Measurements from ENCODE around the gene NATD1.

NATD1 gene

DNA sequence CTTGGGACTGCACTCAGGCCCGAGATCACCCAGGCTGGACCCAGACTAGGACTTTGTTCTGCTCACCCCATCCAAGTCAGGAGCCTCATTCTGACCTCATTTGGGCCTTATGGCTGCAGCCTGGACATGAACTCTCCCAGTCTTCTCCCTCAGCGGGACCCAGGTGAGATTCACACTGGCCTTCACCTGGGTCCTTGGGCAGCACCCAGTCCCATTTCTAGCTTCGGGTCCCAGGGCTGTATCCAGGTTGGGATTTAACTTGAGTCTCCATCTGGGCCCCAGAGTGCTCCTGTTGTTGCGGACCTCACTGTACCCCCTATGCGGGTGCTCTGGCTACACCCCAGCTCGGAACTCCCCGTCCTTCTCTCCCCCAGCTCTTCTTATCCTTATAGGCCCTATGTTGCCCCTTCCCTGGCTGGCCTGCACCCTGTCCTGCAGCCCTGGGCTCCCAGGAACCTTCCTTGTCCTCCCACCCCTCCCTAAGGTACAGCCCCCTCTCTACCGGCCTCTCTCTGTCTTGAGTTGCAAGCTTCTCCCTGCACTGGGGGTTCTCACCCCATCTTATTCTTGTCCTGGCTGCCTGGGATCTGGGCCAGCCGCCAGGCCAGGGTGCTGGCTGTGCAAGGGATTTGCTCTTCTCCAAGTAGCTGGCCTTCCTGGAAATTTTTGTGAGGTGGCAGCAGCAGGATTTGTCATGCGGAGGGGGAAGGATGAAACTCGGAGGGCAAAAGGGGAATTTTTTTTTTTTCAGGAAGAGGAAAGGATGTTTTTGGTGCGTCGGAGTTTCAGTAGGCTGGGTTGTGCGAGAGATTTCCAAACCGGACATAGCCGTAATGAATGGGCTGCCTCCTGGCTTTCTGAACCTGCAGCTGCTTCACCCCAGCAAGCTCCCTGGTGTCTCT, 32.2 kb upstream of the NATD1 start:
- TF ChIP-seq, protein P1, sequence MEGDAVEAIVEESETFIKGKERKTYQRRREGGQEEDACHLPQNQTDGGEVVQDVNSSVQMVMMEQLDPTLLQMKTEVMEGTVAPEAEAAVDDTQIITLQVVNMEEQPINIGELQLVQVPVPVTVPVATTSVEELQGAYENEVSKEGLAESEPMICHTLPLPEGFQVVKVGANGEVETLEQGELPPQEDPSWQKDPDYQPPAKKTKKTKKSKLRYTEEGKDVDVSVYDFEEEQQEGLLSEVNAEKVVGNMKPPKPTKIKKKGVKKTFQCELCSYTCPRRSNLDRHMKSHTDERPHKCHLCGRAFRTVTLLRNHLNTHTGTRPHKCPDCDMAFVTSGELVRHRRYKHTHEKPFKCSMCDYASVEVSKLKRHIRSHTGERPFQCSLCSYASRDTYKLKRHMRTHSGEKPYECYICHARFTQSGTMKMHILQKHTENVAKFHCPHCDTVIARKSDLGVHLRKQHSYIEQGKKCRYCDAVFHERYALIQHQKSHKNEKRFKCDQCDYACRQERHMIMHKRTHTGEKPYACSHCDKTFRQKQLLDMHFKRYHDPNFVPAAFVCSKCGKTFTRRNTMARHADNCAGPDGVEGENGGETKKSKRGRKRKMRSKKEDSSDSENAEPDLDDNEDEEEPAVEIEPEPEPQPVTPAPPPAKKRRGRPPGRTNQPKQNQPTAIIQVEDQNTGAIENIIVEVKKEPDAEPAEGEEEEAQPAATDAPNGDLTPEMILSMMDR (IDR thresholded peaks at IDR 0.05; ENCODE audit: borderline replicate concordance, control extremely low read depth, extremely low read depth, insufficient read depth, missing control alignments): no peak
- in situ Hi-C loops (cut with MboI; ENCODE audit: low sequenced_read_pairs, unreplicated experiment): loop anchor here (25.0 kb wide), 2 partner anchors 152 to 227 kb away; no protein-coding TSS in a partner anchor
- peak; percentile 32 for DNase-seq (ENCODE audit: low spot score)

DNA sequence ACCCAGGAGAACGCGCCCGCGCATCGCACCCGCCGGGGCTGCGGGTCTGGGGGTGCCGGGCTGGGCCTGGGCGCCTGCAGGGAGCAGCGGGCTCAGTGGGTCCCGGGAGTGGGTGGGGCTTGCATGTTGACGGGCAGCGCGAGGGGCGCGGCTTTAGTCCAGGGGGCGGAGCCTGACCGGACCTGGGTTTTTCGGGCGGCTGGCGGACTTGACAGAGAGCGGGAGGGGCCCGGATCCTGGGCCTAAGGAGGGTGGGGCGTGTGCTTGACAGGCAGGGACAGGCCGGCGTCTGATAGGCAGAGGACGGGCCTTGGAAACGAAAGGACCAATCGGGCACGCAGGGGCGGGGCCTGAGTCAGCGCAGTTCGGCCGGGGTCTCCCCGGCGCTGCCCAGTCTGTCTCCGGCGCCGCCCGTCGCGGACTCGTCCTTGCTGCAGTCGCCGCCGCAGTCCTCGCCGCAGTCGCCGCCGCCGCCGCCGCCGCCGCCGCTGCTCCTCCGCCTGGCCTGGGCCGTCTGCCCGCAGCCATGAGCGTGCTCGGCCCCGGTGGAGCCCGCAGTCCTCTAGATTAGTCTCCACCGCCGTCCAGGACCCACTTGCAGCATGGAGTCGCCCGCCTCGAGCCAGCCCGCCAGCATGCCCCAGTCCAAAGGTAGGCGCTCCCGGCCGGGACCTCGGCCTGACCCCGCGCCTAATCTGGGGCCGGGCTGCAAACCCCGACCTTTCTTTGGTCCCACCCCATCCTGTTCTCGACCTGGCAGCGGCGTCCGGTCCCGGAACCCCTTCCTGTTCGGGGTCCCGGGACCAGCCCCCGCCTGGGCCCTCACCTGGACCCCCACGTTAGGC, 31.3 kb upstream of the NATD1 start, which contains the start of gene MAP2K3:
Gene MAP2K3, plus strand, starts transcription at position 393 of the 845 bp plus-strand sequence. Its CDS starts 210 bp downstream, at position 603.
- TF ChIP-seq, protein P1 (IDR thresholded peaks at IDR 0.05; ENCODE audit: borderline replicate concordance, control extremely low read depth, extremely low read depth, insufficient read depth, missing control alignments): no peak
- in situ Hi-C loops (cut with MboI; ENCODE audit: low sequenced_read_pairs, unreplicated experiment): loop anchor here (25.0 kb wide), 2 partner anchors 153 to 228 kb away; no protein-coding TSS in a partner anchor
- peak; percentile 99 for DNase-seq (ENCODE audit: low spot score)

DNA sequence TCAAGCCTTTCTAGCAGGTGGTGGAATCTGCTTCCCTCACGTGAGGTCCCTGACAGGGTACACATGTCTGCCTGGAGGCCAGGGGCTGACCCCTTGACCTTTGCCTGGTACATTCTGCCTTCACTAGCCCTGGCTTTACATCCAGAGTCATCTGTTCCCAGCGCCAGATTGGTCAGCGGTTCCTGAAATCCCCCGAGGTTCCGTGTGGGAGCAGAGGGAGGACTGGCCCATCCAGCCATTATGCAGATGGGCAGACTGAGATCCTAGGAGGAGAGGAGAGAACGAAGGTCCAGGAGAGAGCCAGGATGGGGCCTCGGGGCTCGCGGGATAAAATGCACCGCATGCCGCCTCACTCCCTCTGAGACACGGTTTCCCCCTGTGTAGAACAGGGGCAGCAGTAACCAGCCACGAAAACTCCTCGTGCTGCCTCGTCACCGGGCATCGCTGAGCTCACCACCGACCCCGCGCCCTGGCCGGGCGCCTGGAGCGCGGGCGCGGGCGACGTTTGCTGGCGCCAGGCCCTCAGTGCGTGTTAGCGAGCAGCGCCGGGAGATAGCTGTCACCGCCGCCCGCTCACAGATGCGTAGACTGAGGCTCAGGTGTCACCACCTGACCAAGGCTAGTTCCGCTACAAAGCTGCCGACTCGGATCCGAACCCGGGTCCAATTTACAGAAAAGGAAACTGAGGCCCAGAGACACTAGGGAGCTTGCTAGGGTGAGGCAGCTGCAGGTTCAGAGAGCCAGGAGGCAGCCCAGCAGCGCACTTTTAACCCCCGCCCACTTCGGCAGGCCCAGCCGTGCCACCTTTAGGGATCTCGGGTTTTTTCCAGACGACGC, 30.5 kb upstream of the NATD1 start:
- in situ Hi-C loops (cut with MboI; ENCODE audit: low sequenced_read_pairs, unreplicated experiment): loop anchor here (25.0 kb wide), 2 partner anchors 154 to 229 kb away; no protein-coding TSS in a partner anchor
- DNase-seq (ENCODE audit: low spot score): no peak
- TF ChIP-seq, protein P1 (IDR thresholded peaks at IDR 0.05; ENCODE audit: borderline replicate concordance, control extremely low read depth, extremely low read depth, insufficient read depth, missing control alignments): no peak

DNA sequence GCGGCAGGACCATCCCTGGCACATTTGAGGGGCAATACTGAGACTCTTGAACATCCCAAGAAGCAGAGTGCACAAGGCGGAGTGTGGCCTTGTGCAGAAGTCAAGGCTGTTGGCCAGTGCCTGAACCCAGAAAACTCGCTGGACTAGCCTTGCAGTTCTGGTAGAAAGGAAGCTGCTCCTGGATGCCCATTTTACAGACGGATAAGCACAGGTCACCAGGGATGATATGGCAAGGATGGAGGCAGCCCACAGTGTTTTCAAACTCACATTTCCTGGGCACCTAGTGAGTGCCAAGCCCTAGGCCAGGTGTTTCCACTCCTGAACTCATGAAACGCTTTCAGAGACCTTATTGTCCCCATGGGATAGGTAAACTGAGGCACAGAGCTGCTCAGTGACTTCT, 29.6 kb upstream of the NATD1 start:
- TF ChIP-seq, protein P1 (IDR thresholded peaks at IDR 0.05; ENCODE audit: borderline replicate concordance, control extremely low read depth, extremely low read depth, insufficient read depth, missing control alignments): no peak
- DNase-seq (ENCODE audit: low spot score): no peak
- in situ Hi-C loops (cut with MboI; ENCODE audit: low sequenced_read_pairs, unreplicated experiment): loop anchor here (25.0 kb wide), 2 partner anchors 154 to 229 kb away; no protein-coding TSS in a partner anchor

DNA sequence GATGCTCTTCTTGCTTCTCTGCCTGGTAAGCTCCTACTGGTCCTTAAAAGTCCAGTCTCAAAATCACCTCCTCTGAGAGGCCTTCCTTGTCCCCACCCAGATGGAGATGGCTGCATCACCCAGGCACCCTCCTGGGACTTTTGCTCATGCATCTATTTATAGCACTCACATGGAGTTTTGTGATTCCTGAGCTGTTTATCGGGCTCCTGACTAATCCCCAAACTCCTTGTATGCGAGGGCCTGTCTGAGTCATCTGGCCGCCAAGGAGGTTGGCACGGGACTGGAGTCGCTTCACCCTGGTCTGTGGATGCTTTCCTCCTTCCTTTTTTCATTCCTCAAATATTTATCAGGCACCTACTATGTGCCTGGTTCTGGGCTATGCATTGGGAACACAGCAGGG, 29.0 kb upstream of the NATD1 start:
- TF ChIP-seq, protein P1 (IDR thresholded peaks at IDR 0.05; ENCODE audit: borderline replicate concordance, control extremely low read depth, extremely low read depth, insufficient read depth, missing control alignments): no peak
- no peak for DNase-seq (ENCODE audit: low spot score)
- in situ Hi-C loops (cut with MboI; ENCODE audit: low sequenced_read_pairs, unreplicated experiment): loop anchor here (25.0 kb wide), 2 partner anchors 155 to 230 kb away; no protein-coding TSS in a partner anchor

Measured in GM13976 (cell line).